Measurements from ENCODE around the gene ATE1.

ATE1 gene

DNA sequence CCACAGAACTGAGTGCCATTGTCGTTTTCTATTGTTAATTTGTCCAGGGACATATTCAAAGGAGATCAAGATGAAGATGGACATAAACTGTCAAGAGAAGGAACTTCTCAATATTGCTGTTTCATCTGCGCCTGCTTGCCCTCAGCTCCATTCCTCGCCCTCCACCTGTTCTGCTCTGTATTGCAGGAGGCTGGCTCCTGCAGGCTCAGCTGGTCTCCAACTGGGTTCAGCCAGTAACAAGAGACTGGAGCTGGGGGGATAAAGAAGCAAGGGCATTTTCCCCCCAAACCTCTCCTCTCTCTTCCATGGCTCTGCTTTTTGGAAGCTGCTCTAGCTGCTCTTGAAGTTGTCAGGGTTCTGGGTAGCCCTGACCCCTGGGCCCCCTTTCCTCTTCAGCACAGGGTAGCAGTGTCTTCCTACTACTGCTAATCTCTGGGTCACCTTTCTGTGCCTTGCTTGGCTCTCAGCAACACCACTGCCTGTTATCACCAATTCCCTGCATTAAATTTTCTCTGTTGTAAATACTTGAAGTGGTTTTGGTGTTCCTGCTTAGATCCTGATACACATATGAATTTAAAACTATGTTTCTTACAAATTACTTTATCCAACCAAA lies 180.6 kb downstream of the ATE1 start:
- H3K27ac Mint-ChIP-seq = no peak overlapping the region
- H3K36me3 Mint-ChIP-seq = peaks cover 17% of the 10 kb centered on the region
- no peak overlapping the region for H3K4me3 Mint-ChIP-seq
- H3K27me3 Mint-ChIP-seq = no peaks in the 10 kb centered on the region
- no peaks in the 10 kb centered on the region for H3K4me1 Mint-ChIP-seq (ENCODE audit: low read depth)
- no peaks in the 10 kb centered on the region for H3K9me3 Mint-ChIP-seq (ENCODE audit: low read depth)

- Mint-ChIP-seq H3K4me1 (ENCODE audit: low read depth) (peaks cover 16% of the 10 kb centered on the region), H3K36me3 (peaks cover 13% of the 10 kb centered on the region), H3K27ac (no peak overlapping the region), H3K4me3 (no peak overlapping the region), H3K27me3 (peaks cover 2% of the 10 kb centered on the region), H3K9me3 (ENCODE audit: low read depth) (no peaks in the 10 kb centered on the region)
Measured at GRCh38 chr10:121741248-121741792, 186.5 kb downstream of the ATE1 start.

GRCh38 chr10:121740069-121740468 lies 187.8 kb downstream of the ATE1 start:
- Mint-ChIP-seq H3K4me1 (ENCODE audit: low read depth) (peaks cover 16% of the 10 kb centered on the region), H3K36me3 (peaks cover 13% of the 10 kb centered on the region), H3K4me3 (no peak overlapping the region), H3K27me3 (peaks cover 8% of the 10 kb centered on the region), H3K9me3 (ENCODE audit: low read depth) (no peaks in the 10 kb centered on the region), H3K27ac (no peak overlapping the region)

DNA sequence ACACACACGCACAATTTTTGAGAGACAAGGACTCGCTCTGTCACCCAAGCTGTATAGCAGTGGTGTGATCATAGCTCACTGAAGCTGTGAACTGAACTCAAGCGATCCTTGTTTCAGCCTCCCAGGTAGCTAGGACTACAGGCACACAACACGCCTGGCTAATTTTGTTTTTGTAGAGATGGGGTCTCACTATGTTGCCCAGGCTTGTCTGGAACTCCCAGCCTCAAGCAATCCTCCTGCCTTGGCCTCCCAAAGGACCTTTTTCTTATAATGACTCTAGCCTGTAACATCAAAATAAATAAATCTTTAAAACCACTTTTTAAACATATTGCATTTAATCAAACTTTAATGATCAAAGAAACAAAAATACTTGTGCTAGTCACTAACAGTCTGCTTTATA lies 188.7 kb downstream of the ATE1 start:
- Mint-ChIP-seq H3K4me3 (no peak overlapping the region), H3K27ac (no peak overlapping the region), H3K4me1 (ENCODE audit: low read depth) (peaks cover 16% of the 10 kb centered on the region), H3K9me3 (ENCODE audit: low read depth) (no peaks in the 10 kb centered on the region), H3K27me3 (peaks cover 9% of the 10 kb centered on the region), H3K36me3 (peaks cover 13% of the 10 kb centered on the region)

GRCh38 chr10:121736315-121737130 lies 191.3 kb downstream of the ATE1 start:
- peaks cover 16% of the 10 kb centered on the region for H3K4me1 Mint-ChIP-seq (ENCODE audit: low read depth)
- H3K27me3 Mint-ChIP-seq = peaks cover 16% of the 10 kb centered on the region
- H3K4me3 Mint-ChIP-seq = no peak overlapping the region
- H3K27ac Mint-ChIP-seq = no peak overlapping the region
- peaks cover 4% of the 10 kb centered on the region for H3K36me3 Mint-ChIP-seq
- no peaks in the 10 kb centered on the region for H3K9me3 Mint-ChIP-seq (ENCODE audit: low read depth)

GRCh38 chr10:121735263-121735662 lies 192.6 kb downstream of the ATE1 start:
- Mint-ChIP-seq H3K27me3 (peaks cover 16% of the 10 kb centered on the region), H3K4me1 (ENCODE audit: low read depth) (peaks cover 11% of the 10 kb centered on the region), H3K36me3 (no peaks in the 10 kb centered on the region), H3K9me3 (ENCODE audit: low read depth) (no peaks in the 10 kb centered on the region), H3K27ac (no peak overlapping the region), H3K4me3 (no peak overlapping the region)

GRCh38 chr10:121734589-121735045 lies 193.2 kb downstream of the ATE1 start:
- H3K36me3 Mint-ChIP-seq = no peaks in the 10 kb centered on the region
- no peaks in the 10 kb centered on the region for H3K9me3 Mint-ChIP-seq (ENCODE audit: low read depth)
- peaks cover 11% of the 10 kb centered on the region for H3K4me1 Mint-ChIP-seq (ENCODE audit: low read depth)
- H3K4me3 Mint-ChIP-seq = no peak overlapping the region
- peaks cover 16% of the 10 kb centered on the region for H3K27me3 Mint-ChIP-seq
- H3K27ac Mint-ChIP-seq = no peak overlapping the region

DNA sequence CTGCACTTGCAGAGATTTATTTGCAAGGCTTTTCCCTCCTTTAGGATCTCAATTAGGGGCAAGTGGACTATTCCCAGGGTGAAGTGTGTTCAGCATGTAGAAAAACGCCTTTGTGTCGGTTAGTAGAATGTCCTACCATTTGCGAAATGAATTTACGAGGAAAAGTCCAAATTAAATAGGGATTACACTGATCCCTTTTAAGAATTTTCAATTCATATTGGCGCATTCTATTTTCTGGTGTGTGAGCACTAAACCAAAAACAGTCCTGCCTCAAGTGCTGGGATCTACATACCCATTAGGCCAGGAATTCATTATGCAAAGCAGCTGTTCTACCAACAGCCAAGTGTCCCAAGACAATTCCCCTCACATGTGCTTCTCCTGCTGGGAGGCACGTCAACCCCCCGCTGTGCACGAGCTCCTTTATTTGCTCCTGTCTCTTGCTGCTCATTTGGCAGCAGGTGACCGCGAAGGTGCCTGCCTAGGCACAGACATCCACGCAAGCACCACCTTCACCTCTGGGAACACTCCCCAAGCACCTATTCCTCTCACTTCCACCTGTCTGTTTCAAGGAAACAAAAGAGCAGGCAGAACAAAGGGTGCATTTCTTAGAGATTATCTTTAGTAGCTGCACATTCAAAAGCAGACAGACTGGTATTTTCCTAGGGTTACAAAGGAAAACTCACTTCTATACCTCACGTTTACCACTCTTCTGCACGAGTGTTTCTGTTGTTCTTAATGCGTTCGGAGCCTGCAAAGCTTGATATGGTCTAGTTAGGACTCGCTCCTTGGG lies 195.0 kb downstream of the ATE1 start:
- Mint-ChIP-seq H3K4me3 (no peak overlapping the region), H3K4me1 (ENCODE audit: low read depth) (peaks cover 5% of the 10 kb centered on the region), H3K27ac (no peak overlapping the region), H3K36me3 (no peaks in the 10 kb centered on the region), H3K27me3 (peaks cover 16% of the 10 kb centered on the region), H3K9me3 (ENCODE audit: low read depth) (no peaks in the 10 kb centered on the region)

- H3K4me3 Mint-ChIP-seq = no peak overlapping the region
- H3K4me1 Mint-ChIP-seq (ENCODE audit: low read depth) = no peaks in the 10 kb centered on the region
- H3K27ac Mint-ChIP-seq = no peak overlapping the region
- no peaks in the 10 kb centered on the region for H3K9me3 Mint-ChIP-seq (ENCODE audit: low read depth)
- peaks cover 15% of the 10 kb centered on the region for H3K27me3 Mint-ChIP-seq
- H3K36me3 Mint-ChIP-seq = no peaks in the 10 kb centered on the region
Measured at GRCh38 chr10:121732172-121732571, 195.7 kb downstream of the ATE1 start.

DNA sequence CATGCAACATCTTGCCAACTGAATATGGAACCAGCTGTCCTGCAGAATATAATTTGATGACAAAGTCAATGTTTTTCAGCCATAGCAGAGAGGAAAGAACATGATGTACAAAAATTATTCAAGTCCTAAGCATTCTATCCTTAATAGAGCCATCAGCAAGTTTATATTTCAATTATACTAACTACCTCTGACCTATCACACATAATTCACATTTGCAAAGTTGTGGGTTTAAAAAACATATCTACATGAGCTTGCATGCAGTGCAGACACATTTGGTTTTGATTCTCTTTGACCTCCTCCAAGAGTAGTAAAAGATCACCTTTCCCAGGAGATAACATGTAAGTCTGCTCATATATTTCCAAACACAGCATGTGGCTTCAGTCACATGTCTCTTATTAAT lies 203.5 kb downstream of the ATE1 start:
- H3K27ac Mint-ChIP-seq = no peak overlapping the region
- H3K36me3 Mint-ChIP-seq = no peaks in the 10 kb centered on the region
- H3K27me3 Mint-ChIP-seq = peaks cover 8% of the 10 kb centered on the region
- H3K4me3 Mint-ChIP-seq = no peak overlapping the region
- no peaks in the 10 kb centered on the region for H3K9me3 Mint-ChIP-seq (ENCODE audit: low read depth)
- no peaks in the 10 kb centered on the region for H3K4me1 Mint-ChIP-seq (ENCODE audit: low read depth)

GRCh38 chr10:121722665-121723064 lies 205.2 kb downstream of the ATE1 start:
- H3K36me3 Mint-ChIP-seq = no peaks in the 10 kb centered on the region
- H3K9me3 Mint-ChIP-seq (ENCODE audit: low read depth) = no peaks in the 10 kb centered on the region
- H3K4me1 Mint-ChIP-seq (ENCODE audit: low read depth) = no peaks in the 10 kb centered on the region

DNA sequence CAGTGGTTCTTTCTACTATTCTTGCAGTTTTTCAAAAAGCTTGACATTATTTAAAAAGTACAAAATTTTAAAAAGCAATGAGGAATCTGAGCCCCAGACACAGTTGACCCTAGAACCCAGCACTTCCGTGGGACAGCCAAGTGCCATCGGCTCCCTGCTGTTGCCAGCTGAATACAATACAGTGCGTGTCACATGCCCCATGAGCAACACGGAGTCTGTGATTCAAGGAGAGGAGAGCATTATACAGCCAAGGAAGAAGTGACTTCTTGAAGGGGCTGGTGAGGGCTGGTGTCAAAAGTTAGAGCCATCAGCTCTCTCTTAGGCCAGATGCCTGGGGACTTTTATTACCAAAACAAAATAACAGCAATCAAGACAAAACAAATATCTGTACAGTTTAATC lies 206.6 kb downstream of the ATE1 start:
- Mint-ChIP-seq H3K9me3 (ENCODE audit: low read depth) (no peaks in the 10 kb centered on the region), H3K4me1 (ENCODE audit: low read depth) (no peaks in the 10 kb centered on the region), H3K36me3 (no peaks in the 10 kb centered on the region), H3K4me3 (no peak overlapping the region), H3K27ac (no peak overlapping the region), H3K27me3 (peaks cover 11% of the 10 kb centered on the region)

More at GRCh38 chr10:121722665-121723064, 205.2 kb downstream of the ATE1 start:
- Mint-ChIP-seq H3K4me3 (no peak overlapping the region), H3K27ac (no peak overlapping the region), H3K27me3 (peaks cover 8% of the 10 kb centered on the region)

DNA sequence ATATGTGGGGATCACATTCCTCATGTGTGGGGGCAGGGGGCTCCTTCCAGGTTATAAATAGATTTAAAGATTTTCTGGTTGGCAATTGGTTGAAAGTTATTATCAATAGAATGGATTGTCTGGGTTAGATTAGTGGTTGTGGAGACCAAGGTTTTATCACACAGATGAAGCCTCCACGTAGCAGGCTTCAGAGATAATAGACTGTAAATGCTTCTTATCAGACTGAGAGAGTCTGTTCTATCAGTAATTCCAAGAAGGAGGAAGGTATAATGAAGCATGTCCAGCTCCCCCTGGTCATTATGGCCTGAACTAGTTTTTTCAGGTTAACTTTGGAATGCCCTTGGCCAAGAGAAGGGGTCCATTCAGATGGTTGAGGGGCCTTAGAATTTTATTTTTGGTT lies 211.9 kb downstream of the ATE1 start:
- Mint-ChIP-seq H3K27ac (no peak overlapping the region), H3K4me1 (ENCODE audit: low read depth) (no peaks in the 10 kb centered on the region), H3K27me3 (peaks cover 4% of the 10 kb centered on the region), H3K36me3 (no peaks in the 10 kb centered on the region), H3K9me3 (ENCODE audit: low read depth) (no peaks in the 10 kb centered on the region), H3K4me3 (no peak overlapping the region)

- no peak overlapping the region for H3K27ac Mint-ChIP-seq
- no peak overlapping the region for H3K4me3 Mint-ChIP-seq
- no peaks in the 10 kb centered on the region for H3K9me3 Mint-ChIP-seq (ENCODE audit: low read depth)
Measured at GRCh38 chr10:121715076-121715475, 212.8 kb downstream of the ATE1 start.

DNA sequence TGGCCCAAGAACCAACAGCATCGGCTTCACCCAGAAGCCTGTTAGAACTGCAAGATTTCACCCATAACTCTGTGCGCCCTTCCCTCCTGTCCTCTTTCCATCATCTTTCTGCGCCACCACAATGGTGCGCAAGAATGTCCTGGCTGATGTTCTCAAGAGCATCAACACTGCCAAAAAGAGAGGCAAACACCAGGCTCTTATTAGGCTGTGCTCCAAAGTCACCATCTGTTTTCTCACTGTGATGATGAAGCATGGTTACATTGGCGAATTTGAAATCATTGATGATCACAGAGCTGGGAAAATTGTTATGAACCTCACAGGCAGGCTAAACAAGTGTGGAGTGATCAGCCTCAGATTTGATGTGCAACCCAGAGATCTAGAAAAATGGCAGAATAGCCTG lies 214.3 kb downstream of the ATE1 start:
- peaks cover 7% of the 10 kb centered on the region for H3K27me3 Mint-ChIP-seq
- no peak overlapping the region for H3K4me3 Mint-ChIP-seq
- H3K9me3 Mint-ChIP-seq (ENCODE audit: low read depth) = no peaks in the 10 kb centered on the region
- no peaks in the 10 kb centered on the region for H3K4me1 Mint-ChIP-seq (ENCODE audit: low read depth)
- H3K27ac Mint-ChIP-seq = no peak overlapping the region
- H3K36me3 Mint-ChIP-seq = no peaks in the 10 kb centered on the region

More at GRCh38 chr10:121715076-121715475, 212.8 kb downstream of the ATE1 start:
- Mint-ChIP-seq H3K4me1 (ENCODE audit: low read depth) (no peaks in the 10 kb centered on the region), H3K36me3 (no peaks in the 10 kb centered on the region), H3K27me3 (peaks cover 4% of the 10 kb centered on the region)
